ENCODE measurements around the gene RPL15. TPM values are rescaled to one million over a fixed set of nuclear protein-coding genes. Genes with fewer than 3 reads are reported as not detected.

Gene RPL15
- total RNA-seq, 1 donor from 2014 or later, result 5,928 TPM

DNA sequence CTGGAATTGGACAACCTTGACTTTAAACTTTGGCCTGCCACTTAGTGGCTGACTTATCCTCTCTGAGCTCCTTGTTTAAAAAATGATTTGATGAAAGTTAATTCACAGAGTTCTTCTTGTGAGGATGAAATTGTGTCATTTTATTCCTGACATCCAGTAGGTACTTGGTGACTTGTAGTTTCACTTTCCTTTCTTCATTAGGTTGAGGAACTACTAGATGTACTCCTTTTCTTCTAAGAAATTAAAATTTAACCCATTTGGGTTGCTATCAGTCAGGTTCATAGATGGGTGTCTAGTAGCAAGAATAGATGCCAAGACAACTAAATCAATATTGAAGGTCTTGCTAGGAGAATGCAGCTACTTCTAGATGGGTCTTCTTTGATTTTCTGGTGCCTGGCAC lies 33.4 kb downstream of the RPL15 start:
- TF ChIP-seq EZH2phosphoT487 (IDR thresholded peaks at IDR 0.05), result no peak
- TF ChIP-seq EZH2 (IDR thresholded peaks at IDR 0.05), result no peak
- TF ChIP-seq CTCF (IDR thresholded peaks at IDR 0.05), result no peak
- Histone ChIP-seq H3K79me2 (ENCODE audit: low read depth) (peaks cover 91% of the 10 kb centered on the region), H3F3A (ENCODE audit: low read depth) (peaks cover 18% of the 10 kb centered on the region), H3K4me3 (no peak overlapping the region), H3K27me3 (no peaks in the 10 kb centered on the region), H4K20me1 (ENCODE audit: low read depth) (peaks cover 36% of the 10 kb centered on the region), H3K9me3 (ENCODE audit: low read depth) (no peaks in the 10 kb centered on the region), H3K4me1 (peaks cover 13% of the 10 kb centered on the region), H3K36me3 (no peaks in the 10 kb centered on the region), H3K9ac (no peak overlapping the region), H2AFZ (replicated peaks) (no peak overlapping the region), H3K27ac (no peak overlapping the region), H3K4me2 (no peak overlapping the region)
- Mint-ChIP-seq H3K4me3 (no peak overlapping the region), H3K9me3 (peaks cover 1% of the 10 kb centered on the region), H3K4me1 (peaks cover 12% of the 10 kb centered on the region), H3K36me3 (peaks cover 17% of the 10 kb centered on the region), H3K27ac (no peak overlapping the region), H3K27me3 (ENCODE audit: insufficient read depth, low read depth) (no peaks in the 10 kb centered on the region)
- no peak for DNase-seq (ENCODE audit: low spot score)

DNA sequence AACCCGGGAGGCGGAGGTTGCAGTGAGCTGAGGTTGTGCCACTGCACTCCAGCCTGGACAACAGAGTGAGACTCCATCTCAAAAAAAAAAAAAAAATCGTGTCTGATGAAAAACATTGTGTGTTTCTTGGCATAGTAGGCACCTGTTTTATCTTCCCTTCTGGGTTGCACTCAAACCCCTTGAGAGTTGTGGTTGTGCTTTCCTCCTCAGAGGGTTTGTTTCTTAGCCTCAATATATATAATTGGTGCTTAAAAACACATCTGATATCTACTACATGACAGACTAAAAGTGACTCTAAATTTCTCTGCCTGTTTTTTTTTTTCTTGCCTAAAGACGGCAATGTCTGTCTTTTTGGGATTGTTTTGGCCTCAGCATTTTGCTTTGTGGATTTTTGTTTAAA lies 35.7 kb downstream of the RPL15 start:
- no peak overlapping the region for H3K27ac Mint-ChIP-seq
- peaks cover 1% of the 10 kb centered on the region for H3K4me1 ChIP-seq

DNA sequence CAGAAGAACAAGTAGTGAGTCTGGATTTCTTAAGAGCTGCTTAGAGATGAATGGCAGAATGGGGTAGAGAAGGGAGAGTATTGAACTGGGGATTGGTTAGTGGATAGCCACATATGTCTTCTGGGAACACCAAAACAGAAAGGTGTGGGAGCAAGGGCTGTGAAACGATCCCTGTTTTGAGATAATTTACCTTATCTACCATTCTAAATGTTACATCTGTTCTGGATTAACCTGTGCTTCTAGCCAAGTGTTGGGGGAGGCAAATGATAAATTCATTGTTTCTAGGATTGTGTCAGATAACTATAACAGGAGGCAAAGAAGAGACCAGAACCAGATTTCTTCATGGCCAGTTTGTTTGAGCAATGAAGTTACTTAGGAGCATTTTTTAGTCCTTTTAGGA lies 36.6 kb downstream of the RPL15 start:
- Histone ChIP-seq H3F3A (ENCODE audit: low read depth) (no peaks in the 10 kb centered on the region), H2AFZ (replicated peaks) (no peak overlapping the region), H3K36me3 (no peaks in the 10 kb centered on the region), H3K79me2 (ENCODE audit: low read depth) (peaks cover 93% of the 10 kb centered on the region), H3K27me3 (no peaks in the 10 kb centered on the region), H3K9me3 (ENCODE audit: low read depth) (no peaks in the 10 kb centered on the region), H3K4me2 (no peak overlapping the region), H3K27ac (no peak overlapping the region), H3K4me1 (no peaks in the 10 kb centered on the region), H3K9ac (no peak overlapping the region), H3K4me3 (no peak overlapping the region), H4K20me1 (ENCODE audit: low read depth) (peaks cover 36% of the 10 kb centered on the region)
- DNase-seq (ENCODE audit: low spot score), result no peak
- Mint-ChIP-seq H3K9me3 (no peaks in the 10 kb centered on the region), H3K4me1 (no peaks in the 10 kb centered on the region), H3K27me3 (ENCODE audit: insufficient read depth, low read depth) (no peaks in the 10 kb centered on the region), H3K27ac (no peak overlapping the region), H3K4me3 (no peak overlapping the region), H3K36me3 (peaks cover 28% of the 10 kb centered on the region)
- TF ChIP-seq EZH2phosphoT487 (IDR thresholded peaks at IDR 0.05) (no peak), EZH2 (IDR thresholded peaks at IDR 0.05) (no peak), CTCF (IDR thresholded peaks at IDR 0.05) (no peak)

More for the DNA sequence above, 35.7 kb downstream of the RPL15 start:
- DNase-seq (ENCODE audit: low spot score), result no peak
- peaks cover 3% of the 10 kb centered on the region for H3K4me1 Mint-ChIP-seq
- Histone ChIP-seq H4K20me1 (ENCODE audit: low read depth) (peaks cover 36% of the 10 kb centered on the region), H3F3A (ENCODE audit: low read depth) (peaks cover 1% of the 10 kb centered on the region), H3K4me2 (no peak overlapping the region), H3K79me2 (ENCODE audit: low read depth) (peaks cover 95% of the 10 kb centered on the region), H3K27ac (no peak overlapping the region), H3K27me3 (no peaks in the 10 kb centered on the region), H3K9ac (no peak overlapping the region), H3K36me3 (no peaks in the 10 kb centered on the region), H2AFZ (replicated peaks) (no peak overlapping the region), H3K9me3 (ENCODE audit: low read depth) (no peaks in the 10 kb centered on the region), H3K4me3 (no peak overlapping the region)
- H3K27me3 Mint-ChIP-seq (ENCODE audit: insufficient read depth, low read depth), result no peaks in the 10 kb centered on the region
- H3K9me3 Mint-ChIP-seq, result no peaks in the 10 kb centered on the region
- peaks cover 27% of the 10 kb centered on the region for H3K36me3 Mint-ChIP-seq
- TF ChIP-seq EZH2phosphoT487 (IDR thresholded peaks at IDR 0.05) (no peak), CTCF (IDR thresholded peaks at IDR 0.05) (no peak), EZH2 (IDR thresholded peaks at IDR 0.05) (no peak)
- no peak overlapping the region for H3K4me3 Mint-ChIP-seq
